ENCODE data around the gene EGFR. TPM values are rescaled to one million over a fixed set of nuclear protein-coding genes. Genes with fewer than 3 reads are reported as not detected.

Gene EGFR
- total and polyA plus RNA-seq, 7 donors: 3.6 to 39.7 (median 14.1) TPM

DNA sequence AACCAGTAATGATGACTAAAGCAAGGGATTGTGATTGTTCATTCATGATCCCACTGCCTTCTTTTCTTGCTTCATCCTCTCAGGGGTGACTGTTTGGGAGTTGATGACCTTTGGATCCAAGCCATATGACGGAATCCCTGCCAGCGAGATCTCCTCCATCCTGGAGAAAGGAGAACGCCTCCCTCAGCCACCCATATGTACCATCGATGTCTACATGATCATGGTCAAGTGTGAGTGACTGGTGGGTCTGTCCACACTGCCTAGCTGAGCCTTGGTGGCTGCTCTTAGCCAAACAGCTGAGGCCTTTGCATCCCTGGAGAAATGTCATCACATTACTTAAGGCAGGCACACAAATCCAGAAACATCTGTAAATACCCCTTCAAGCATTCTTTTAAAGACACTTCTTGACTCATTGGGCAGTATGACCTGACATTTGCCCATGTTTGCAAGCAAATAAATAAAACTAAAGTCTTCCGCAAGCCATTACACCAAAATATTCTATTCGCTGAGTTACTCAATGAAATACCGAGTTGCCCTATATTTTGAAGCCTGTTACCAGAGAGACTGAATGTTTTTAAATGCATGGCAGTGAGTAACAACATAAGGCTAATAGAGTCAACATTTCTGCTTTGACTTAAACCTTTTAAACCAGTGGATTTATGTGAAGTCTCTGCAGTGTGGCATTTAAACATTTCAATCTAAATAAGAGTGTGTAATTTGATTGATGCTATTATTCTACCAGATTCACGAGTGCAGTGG, 180.0 kb downstream of the EGFR start:
- Histone ChIP-seq H3K36me3 (ENCODE audit: insufficient read depth in 1 of 2, low read depth in 1 of 2) (peaks cover 0 to 61% of the 10 kb centered on the region in 2 donors), H3K27me3 (ENCODE audit: insufficient read depth in 3 of 3, low read length in 2 of 3) (no peaks in the 10 kb centered on the region), H3K4me3 (no peak overlapping the region), H3K4me1 (peaks cover 13% of the 10 kb centered on the region), H3K9me3 (no peaks in the 10 kb centered on the region), H3K27ac (peak overlapping the region; percentile 10)
- 80 to 81% (median 80%) methylated on average over 8 of the region's 8 CpGs for WGBS, 3 donors
- intact Hi-C loops (cut with DNase I): no loop called here
- TF ChIP-seq, protein P1, sequence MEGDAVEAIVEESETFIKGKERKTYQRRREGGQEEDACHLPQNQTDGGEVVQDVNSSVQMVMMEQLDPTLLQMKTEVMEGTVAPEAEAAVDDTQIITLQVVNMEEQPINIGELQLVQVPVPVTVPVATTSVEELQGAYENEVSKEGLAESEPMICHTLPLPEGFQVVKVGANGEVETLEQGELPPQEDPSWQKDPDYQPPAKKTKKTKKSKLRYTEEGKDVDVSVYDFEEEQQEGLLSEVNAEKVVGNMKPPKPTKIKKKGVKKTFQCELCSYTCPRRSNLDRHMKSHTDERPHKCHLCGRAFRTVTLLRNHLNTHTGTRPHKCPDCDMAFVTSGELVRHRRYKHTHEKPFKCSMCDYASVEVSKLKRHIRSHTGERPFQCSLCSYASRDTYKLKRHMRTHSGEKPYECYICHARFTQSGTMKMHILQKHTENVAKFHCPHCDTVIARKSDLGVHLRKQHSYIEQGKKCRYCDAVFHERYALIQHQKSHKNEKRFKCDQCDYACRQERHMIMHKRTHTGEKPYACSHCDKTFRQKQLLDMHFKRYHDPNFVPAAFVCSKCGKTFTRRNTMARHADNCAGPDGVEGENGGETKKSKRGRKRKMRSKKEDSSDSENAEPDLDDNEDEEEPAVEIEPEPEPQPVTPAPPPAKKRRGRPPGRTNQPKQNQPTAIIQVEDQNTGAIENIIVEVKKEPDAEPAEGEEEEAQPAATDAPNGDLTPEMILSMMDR (IDR thresholded peaks at IDR 0.05): no peak
- DNase-seq (no peak), ATAC-seq (peak in 1 of 4 donors; percentile 33)

DNA sequence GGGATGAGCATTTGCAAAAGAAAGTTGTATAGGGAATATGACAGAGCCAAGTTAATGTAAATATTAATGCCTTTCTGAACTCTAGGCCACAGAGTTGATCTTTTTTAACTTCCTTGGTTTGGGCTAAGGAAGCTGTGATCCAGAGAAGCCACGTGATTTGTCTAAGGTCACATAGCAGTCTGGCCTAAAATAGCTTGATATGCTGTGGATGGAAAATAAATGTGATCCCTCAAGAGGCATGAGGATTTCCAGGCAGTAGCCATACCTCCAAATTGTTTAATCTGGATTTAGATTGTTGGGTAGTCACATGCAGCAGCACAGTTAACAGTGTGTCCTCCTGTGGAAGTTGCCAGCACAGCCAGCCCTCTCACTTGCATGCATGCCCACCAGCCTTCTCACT, 180.6 kb downstream of the EGFR start:
- peak in 3 of 4 donors; percentile 42 to 57 (median 53) for ATAC-seq
- 9 to 30% (median 23%) methylated on average over 1 of the region's 1 CpG for WGBS, 3 donors
- peak overlapping the region; percentile 10 for H3K27ac ChIP-seq
- H3K4me3 ChIP-seq: no peak overlapping the region
- intact Hi-C loops (cut with DNase I): no loop called here
- peaks cover 0 to 62% of the 10 kb centered on the region in 2 donors for H3K36me3 ChIP-seq (ENCODE audit: insufficient read depth in 1 of 2, low read depth in 1 of 2)
- H3K4me1 ChIP-seq: peaks cover 13% of the 10 kb centered on the region
- no peak for DNase-seq
- no peaks in the 10 kb centered on the region for H3K27me3 ChIP-seq (ENCODE audit: insufficient read depth in 3 of 3, low read length in 2 of 3)
- H3K9me3 ChIP-seq: no peaks in the 10 kb centered on the region
- TF ChIP-seq, protein P1 (IDR thresholded peaks at IDR 0.05): no peak

DNA sequence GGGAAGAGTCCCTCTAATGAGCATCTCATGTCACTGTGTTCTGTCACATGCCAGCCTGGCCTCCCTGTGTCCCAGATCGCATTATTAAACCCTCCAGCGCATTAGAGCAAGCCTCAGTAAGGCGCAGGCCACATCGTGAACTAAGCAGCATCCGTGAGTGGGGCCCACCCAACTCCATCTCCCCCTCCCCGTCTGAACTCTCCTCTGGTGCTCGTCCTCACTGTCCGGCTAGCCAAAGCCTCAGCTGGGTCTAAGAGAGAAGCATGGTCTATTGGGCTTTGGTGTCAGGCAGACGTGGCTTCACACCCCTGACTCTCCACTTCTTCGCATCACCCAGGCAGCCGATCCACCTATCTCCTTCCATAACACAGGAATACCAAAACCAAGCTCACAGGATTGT, 181.6 kb downstream of the EGFR start:
- Histone ChIP-seq H3K27ac (no peak overlapping the region), H3K4me3 (no peak overlapping the region), H3K36me3 (ENCODE audit: insufficient read depth in 1 of 2, low read depth in 1 of 2) (peaks cover 3 to 69% of the 10 kb centered on the region in 2 donors), H3K27me3 (ENCODE audit: insufficient read depth in 3 of 3, low read length in 2 of 3) (no peaks in the 10 kb centered on the region), H3K9me3 (no peaks in the 10 kb centered on the region), H3K4me1 (peaks cover 13% of the 10 kb centered on the region)
- 90 to 93% (median 90%) methylated on average over 11 of the region's 11 CpGs for WGBS, 3 donors
- ATAC-seq (no peak), DNase-seq (no peak)
- TF ChIP-seq, protein P1 (IDR thresholded peaks at IDR 0.05): no peak
- intact Hi-C loops (cut with DNase I): no loop called here

DNA sequence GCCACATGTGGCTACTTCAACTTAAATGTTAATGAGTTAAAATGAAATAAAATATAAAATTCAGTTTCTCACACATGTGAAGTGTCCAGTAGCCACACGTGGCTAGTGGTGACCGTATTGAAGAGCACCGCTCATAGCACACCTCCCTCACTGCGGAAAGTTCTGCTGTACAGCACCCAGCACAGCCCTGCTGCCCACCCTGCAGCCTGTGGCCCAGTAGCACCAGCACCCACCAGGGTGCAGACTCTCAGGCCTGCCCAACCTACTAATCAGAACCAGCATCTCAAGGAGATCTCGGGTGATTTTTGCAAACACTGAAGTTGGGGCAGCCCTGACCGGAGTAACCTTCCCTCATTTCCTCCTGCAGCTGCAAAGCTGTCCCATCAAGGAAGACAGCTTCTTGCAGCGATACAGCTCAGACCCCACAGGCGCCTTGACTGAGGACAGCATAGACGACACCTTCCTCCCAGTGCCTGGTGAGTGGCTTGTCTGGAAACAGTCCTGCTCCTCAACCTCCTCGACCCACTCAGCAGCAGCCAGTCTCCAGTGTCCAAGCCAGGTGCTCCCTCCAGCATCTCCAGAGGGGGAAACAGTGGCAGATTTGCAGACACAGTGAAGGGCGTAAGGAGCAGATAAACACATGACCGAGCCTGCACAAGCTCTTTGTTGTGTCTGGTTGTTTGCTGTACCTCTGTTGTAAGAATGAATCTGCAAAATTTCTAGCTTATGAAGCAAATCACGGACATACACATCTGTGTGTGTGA, 183.5 kb downstream of the EGFR start:
- 79 to 83% (median 82%) methylated on average over 13 of the region's 13 CpGs for WGBS, 3 donors
- H3K4me3 ChIP-seq: no peak overlapping the region

More for the DNA sequence above, 183.5 kb downstream of the EGFR start:
- Histone ChIP-seq H3K9me3 (no peaks in the 10 kb centered on the region), H3K27me3 (ENCODE audit: insufficient read depth in 3 of 3, low read length in 2 of 3) (no peaks in the 10 kb centered on the region), H3K36me3 (ENCODE audit: insufficient read depth in 1 of 2, low read depth in 1 of 2) (peaks cover 3 to 88% of the 10 kb centered on the region in 2 donors), H3K4me1 (peaks cover 13% of the 10 kb centered on the region), H3K27ac (no peak overlapping the region)
- TF ChIP-seq, protein P1 (IDR thresholded peaks at IDR 0.05): no peak
- intact Hi-C loops (cut with DNase I): no loop called here
- no peak for DNase-seq
- peak in 1 of 4 donors; percentile 17 for ATAC-seq
